ENCODE results near the gene RIGI. TPM values are rescaled to one million over a fixed set of nuclear protein-coding genes. Genes with fewer than 3 reads are reported as not detected.

RIGI gene
- polyA plus RNA-seq, 1 experiment: 2.4 TPM

DNA sequence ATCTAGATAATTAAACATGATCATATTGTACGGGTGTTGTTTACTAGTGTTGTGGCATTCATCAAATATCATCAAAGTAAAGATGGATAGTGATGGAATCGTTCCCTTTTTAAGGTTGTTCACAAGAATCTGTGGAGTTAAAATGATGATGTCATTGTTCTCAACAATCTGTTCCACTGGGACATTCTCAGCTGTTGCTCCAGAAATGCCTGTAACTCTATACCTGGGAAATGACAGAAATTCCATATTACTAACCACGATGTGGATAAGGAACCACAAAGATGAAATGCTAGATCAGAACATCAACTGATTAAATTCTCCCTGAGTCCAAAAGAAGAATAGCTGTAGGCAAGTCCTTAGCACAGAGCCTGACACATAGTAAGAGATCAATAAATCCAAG lies 38.0 kb downstream of the RIGI start:
- DNase-seq (ENCODE audit: low read depth): no peak
- peaks cover 1% of the 10 kb centered on the region for H3K36me3 ChIP-seq (ENCODE audit: control insufficient read depth, insufficient read depth, low read length)
- ChIA-PET POLR2A (no interaction called here), CTCF (no interaction called here)
- H3K4me3 ChIP-seq (ENCODE audit: low read depth, low read length): no peak overlapping the region
- no peak for TF ChIP-seq CTCF (IDR thresholded peaks at IDR 0.05; ENCODE audit: insufficient read depth, low read depth, low read length)
- H3K27me3 ChIP-seq (ENCODE audit: control insufficient read depth, insufficient read depth, low read length): no peaks in the 10 kb centered on the region

- POLR2A ChIA-PET: no interaction called here
- Histone ChIP-seq H3K27me3 (ENCODE audit: control insufficient read depth, insufficient read depth, low read length) (no peaks in the 10 kb centered on the region), H3K4me3 (ENCODE audit: low read depth, low read length) (no peak overlapping the region), H3K36me3 (ENCODE audit: control insufficient read depth, insufficient read depth, low read length) (peaks cover 1% of the 10 kb centered on the region)
- TF ChIP-seq CTCF (IDR thresholded peaks at IDR 0.05; ENCODE audit: insufficient read depth, low read depth, low read length): no peak
- DNase-seq (ENCODE audit: low read depth): no peak
- CTCF ChIA-PET: interaction anchor here (1.2 kb wide), 1 partner anchor 10 kb away, joined by 4 read pairs; no protein-coding TSS in a partner anchor
These were observed 39.0 kb downstream of the RIGI start for GRCh38 chr9:32486839-32487562.

DNA sequence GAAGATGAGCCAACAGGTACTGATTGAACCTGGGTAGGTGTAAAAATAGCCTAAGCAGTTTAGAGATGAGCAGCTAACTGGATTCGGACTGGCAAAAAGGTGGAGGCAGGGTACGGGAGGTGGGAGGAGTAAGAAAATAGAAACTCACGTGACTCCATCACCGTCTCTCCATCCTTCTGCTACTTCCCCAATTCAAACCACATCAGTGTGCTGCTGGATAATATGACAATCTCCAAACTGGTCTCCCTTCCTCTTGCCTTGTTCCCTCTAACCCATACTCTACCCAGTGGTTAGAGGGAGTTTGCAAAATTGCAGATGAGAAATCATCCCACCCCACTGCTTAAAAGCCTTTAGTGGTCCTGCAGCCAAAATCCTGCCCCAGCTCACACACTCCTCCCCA lies 42.7 kb downstream of the RIGI start:
- POLR2A ChIA-PET: interaction anchor here (0.6 kb wide), 1 partner anchor 24 kb away, joined by 3 read pairs; no protein-coding TSS in a partner anchor
- Histone ChIP-seq H3K27me3 (ENCODE audit: control insufficient read depth, insufficient read depth, low read length) (no peaks in the 10 kb centered on the region), H3K4me3 (ENCODE audit: low read depth, low read length) (no peak overlapping the region), H3K36me3 (ENCODE audit: control insufficient read depth, insufficient read depth, low read length) (peaks cover 1% of the 10 kb centered on the region)
- no peak for DNase-seq (ENCODE audit: low read depth)
- CTCF ChIA-PET: interaction anchor here (0.8 kb wide), 1 partner anchor 9 kb away, joined by 3 read pairs; no protein-coding TSS in a partner anchor
- no peak for TF ChIP-seq CTCF (IDR thresholded peaks at IDR 0.05; ENCODE audit: insufficient read depth, low read depth, low read length)

Other genes starting within 250 kb of the RIGI start
- 93.8 and 111 TPM in 2 replicates for gene ACO1, start 141.6 kb downstream of the RIGI start, polyA plus RNA-seq (2011; rRNA removed)
- 7.6 and 9.2 TPM in 2 replicates for gene SMIM27, start 26.1 kb upstream of the RIGI start, polyA plus RNA-seq (2011; rRNA removed)
- gene TOPORS, start 26.4 kb upstream of the RIGI start, polyA plus RNA-seq (2011; rRNA removed): 5.4 and 12.4 TPM in 2 replicates
- 63.8 and 72.5 TPM in 2 replicates for gene NDUFB6, start 47.0 kb upstream of the RIGI start, polyA plus RNA-seq (2011; rRNA removed)
- 0.01 TPM in 1 of 2 replicates, not detected in the other for gene TAF1L, start 109.5 kb upstream of the RIGI start, polyA plus RNA-seq (2011; rRNA removed)

All from BJ (cell line).